Lung (tissue), 12 donors: ENCODE measurements around the gene DYNLT1. TPM values are rescaled to one million over a fixed set of nuclear protein-coding genes. Genes with fewer than 3 reads are reported as not detected.

Source experiments
- ATAC-seq: fragments of 200-7000 bp; cut with Tn5 transposase; one replicate; pipeline ENCODE4 v1.9.1; 2020; ENCODE audit warnings: moderate number of reproducible peaks; ENCODE audit not compliant: insufficient read depth, low FRiP score
- DNase-seq, 3 donors: peaks; one replicate each; pipeline ENCODE4 v3.0.0-alpha.2; 2013 to 2017
- H3K27ac ChIP-seq, 2 donors: one replicate each; pipeline ENCODE4 v1.5.1; 2013; ENCODE audit warnings: mild to moderate bottlenecking in 2 of 2, moderate library complexity in 2 of 2, control low read depth in 1 of 2, inconsistent platforms in 1 of 2, low read depth in 1 of 2, low read length in 1 of 2
- H3K27me3 ChIP-seq, 3 donors: one replicate each; pipeline ENCODE4 v1.5.1; 2013; ENCODE audit warnings: low read length in 2 of 3; ENCODE audit not compliant: control insufficient read depth in 3 of 3, insufficient read depth in 3 of 3
- H3K36me3 ChIP-seq, 4 donors: one replicate each; pipeline ENCODE4 v1.5.1; 2013; ENCODE audit warnings: low read length in 4 of 4, mild to moderate bottlenecking in 1 of 4, moderate library complexity in 1 of 4; ENCODE audit not compliant: control insufficient read depth in 4 of 4, insufficient read depth in 4 of 4
- H3K4me1 ChIP-seq, 5 donors: one replicate each; pipeline ENCODE4 v1.5.1; 2013; ENCODE audit warnings: low read length in 5 of 5, mild to moderate bottlenecking in 2 of 5, moderate library complexity in 1 of 5; ENCODE audit not compliant: control insufficient read depth in 5 of 5, insufficient read depth in 5 of 5
- H3K4me3 ChIP-seq: one replicate; pipeline ENCODE4 v1.5.1; 2013; ENCODE audit warnings: mild to moderate bottlenecking, control low read depth, moderate library complexity
- H3K9ac ChIP-seq, 2 donors: one replicate each; pipeline ENCODE4 v1.5.1; 2013; ENCODE audit warnings: low read length in 2 of 2, control low read depth in 1 of 2; ENCODE audit not compliant: insufficient read depth in 1 of 2
- H3K9me3 ChIP-seq, 4 donors: one replicate each; pipeline ENCODE4 v1.5.1; 2013; ENCODE audit warnings: low read length in 3 of 4, mild to moderate bottlenecking in 1 of 4, moderate library complexity in 1 of 4; ENCODE audit not compliant: control insufficient read depth in 4 of 4, insufficient read depth in 3 of 4
- CTCF ChIP-seq: IDR thresholded peaks from 2 replicates; pipeline ENCODE4 v1.5.1; 2012; ENCODE audit warnings: mild to moderate bottlenecking; ENCODE audit errors: control extremely low read depth, extremely low read depth
- WGBS, 2 donors: extraction: QIAGEN DNeasy Blood & Tissue Kit; methylation state at CpG; one replicate each; pipeline ENCODE4 v1.1.7; 2013; 5-methylcytosine and 5-hydroxymethylcytosine counted together
- polyA plus RNA-seq, 2 donors: library from polyadenylated mRNA; stranded (reverse); fragments of 200-250 nt; gene quantifications; one replicate each; pipeline ENCODE4 v1.2.1, GENCODE V29; 2013
- total RNA-seq, 2 donors: library from RNA; depleted of rRNA in 1 of 2; stranded (reverse); fragments of >200 nt in 1 of 2; gene quantifications; one replicate each; pipeline ENCODE4 v1.2.1, GENCODE V29; 2014 to 2021
- donor health status: control.
- donor health status: control.
- donor health status: Bipolar disorder and iron deficiency.
- donor health status: healthy.
- donor health status: DM: yes; HTN: yes; CAD: no.

Gene DYNLT1
- total and polyA plus RNA-seq, 4 donors, result 83.4 to 268 (median 199) TPM

GRCh38 chr6:158626360-158627167, 18.0 kb downstream of the DYNLT1 start:
- no peak overlapping the region for H3K4me3 ChIP-seq
- no peaks in the 10 kb centered on the region for H3K9me3 ChIP-seq
- H3K9ac ChIP-seq, result no peak overlapping the region
- peaks cover 0 to 28% (median 5%) of the 10 kb centered on the region in 5 donors for H3K4me1 ChIP-seq
- no peak for TF ChIP-seq CTCF
- peaks cover 3 to 58% (median 12%) of the 10 kb centered on the region in 4 donors for H3K36me3 ChIP-seq
- WGBS, 2 donors, result 90 to 94% methylated on average over 6 of the region's 6 CpGs
- ATAC-seq, result no peak
- no peaks in the 10 kb centered on the region for H3K27me3 ChIP-seq
- no peak overlapping the region for H3K27ac ChIP-seq
- no peak for DNase-seq

GRCh38 chr6:158625881-158626305, 18.6 kb downstream of the DYNLT1 start:
- no peaks in the 10 kb centered on the region for H3K9me3 ChIP-seq
- no peak overlapping the region for H3K4me3 ChIP-seq
- H3K4me1 ChIP-seq, result peaks cover 0 to 21% (median under 1%) of the 10 kb centered on the region in 5 donors
- ATAC-seq (no peak), DNase-seq (no peak)
- H3K9ac ChIP-seq, result no peak overlapping the region
- no peaks in the 10 kb centered on the region for H3K27me3 ChIP-seq
- no peak for TF ChIP-seq CTCF
- H3K27ac ChIP-seq, result no peak overlapping the region
- WGBS, 2 donors, result 93 to 97% methylated on average over 15 of the region's 15 CpGs
- peaks cover 4 to 59% (median 12%) of the 10 kb centered on the region in 4 donors for H3K36me3 ChIP-seq

GRCh38 chr6:158624684-158625682, 19.6 kb downstream of the DYNLT1 start:
- Histone ChIP-seq H3K27ac (no peak overlapping the region), H3K4me3 (no peak overlapping the region), H3K9me3 (no peaks in the 10 kb centered on the region), H3K27me3 (no peaks in the 10 kb centered on the region), H3K4me1 (peaks cover 0 to 19% (median 0%) of the 10 kb centered on the region in 5 donors), H3K9ac (no peak overlapping the region), H3K36me3 (peaks cover 4 to 63% (median 15%) of the 10 kb centered on the region in 4 donors)
- WGBS, 2 donors, result 95 to 96% methylated on average over 25 of the region's 25 CpGs
- TF ChIP-seq CTCF, result no peak
- no peak for DNase-seq
- ATAC-seq, result no peak
